WTC11 (cell line): Measurements from ENCODE around the gene SPATA9. TPM values are rescaled to one million over a fixed set of nuclear protein-coding genes. Genes with fewer than 3 reads are reported as not detected.

Experiments
- ATAC-seq: fragments of 200-7000 bp; cut with Tn5 transposase; 2 replicates; pipeline ENCODE4 v1.10.0; 2021; ENCODE audit warnings: mild to moderate bottlenecking, moderate library complexity
- CTCF ChIA-PET: fragments of 300-600 bp; sonication (Branson Sonifier 250); formaldehyde crosslinking; loops from one replicate; lab custom pipeline; 2021; ENCODE audit warnings: antibody characterized with exemption; lab: Charles Lee
- POLR2A ChIA-PET: fragments of 350-600 bp; sonication (Branson Sonifier 250); formaldehyde crosslinking; loops from one replicate; lab custom pipeline; 2021; ENCODE audit warnings: antibody characterized with exemption; lab: Charles Lee
- DNase-seq: peaks from one replicate; pipeline ENCODE4 v3.0.0; 2021; ENCODE audit warnings: low spot score
- H3K27ac Mint-ChIP-seq: 2 replicates; pipeline ENCODE4 v1.8.0; 2021; ENCODE audit warnings: mixed read lengths
- H3K27me3 Mint-ChIP-seq: 2 replicates; pipeline ENCODE4 v1.8.0; 2021; ENCODE audit warnings: low read depth, mild to moderate bottlenecking, moderate library complexity, mixed read lengths
- H3K36me3 Mint-ChIP-seq: 2 replicates; pipeline ENCODE4 v1.8.0; 2021; ENCODE audit warnings: mixed read lengths
- H3K4me1 Mint-ChIP-seq: 2 replicates; pipeline ENCODE4 v1.8.0; 2022; ENCODE audit warnings: mixed read lengths
- H3K4me3 Mint-ChIP-seq: 2 replicates; pipeline ENCODE4 v1.8.0; 2021; ENCODE audit warnings: mild to moderate bottlenecking, moderate library complexity, mixed read lengths
- H3K9me3 Mint-ChIP-seq: 2 replicates; pipeline ENCODE4 v1.8.0; 2021; ENCODE audit warnings: mixed read lengths
- AR ChIP-seq: fragments of 250-450 bp; sonication (Bioruptor Pico); IDR thresholded peaks from 2 replicates; pipeline ENCODE4 v1.9.0; 2021; ENCODE audit warnings: mild to moderate bottlenecking
- ATF1 ChIP-seq: sonication (generic); formaldehyde crosslinking; IDR thresholded peaks from 2 replicates; pipeline ENCODE4 v1.8.1; 2023; ENCODE audit warnings: mild to moderate bottlenecking, moderate library complexity, missing genetic modification reagents
- CREB1 ChIP-seq: sonication (generic); formaldehyde crosslinking; IDR thresholded peaks from 2 replicates; pipeline ENCODE4 v1.8.0; 2023; ENCODE audit warnings: mild to moderate bottlenecking, missing genetic modification reagents
- FOXK1 ChIP-seq: sonication (generic); formaldehyde crosslinking; IDR thresholded peaks from 2 replicates; pipeline ENCODE4 v1.8.0; 2022; ENCODE audit warnings: mild to moderate bottlenecking, moderate library complexity, missing genetic modification reagents
- HMGXB4 ChIP-seq: sonication (generic); formaldehyde crosslinking; IDR thresholded peaks from 2 replicates; pipeline ENCODE4 v1.8.1; 2023; ENCODE audit warnings: mild to moderate bottlenecking, moderate library complexity, missing genetic modification reagents
- IRF1 ChIP-seq: sonication (generic); formaldehyde crosslinking; IDR thresholded peaks from 2 replicates; pipeline ENCODE4 v1.8.0; 2023; ENCODE audit warnings: missing genetic modification reagents
- KAT7 ChIP-seq: sonication (generic); formaldehyde crosslinking; IDR thresholded peaks from 2 replicates; pipeline ENCODE4 v1.8.1; 2023; ENCODE audit warnings: missing genetic modification reagents, mild to moderate bottlenecking, borderline replicate concordance
- MAX ChIP-seq: sonication (generic); formaldehyde crosslinking; IDR thresholded peaks from 2 replicates; pipeline ENCODE4 v1.8.0; 2022; ENCODE audit warnings: mild to moderate bottlenecking, missing genetic modification reagents
- PRRX2 ChIP-seq: fragments of 250-450 bp; sonication (Bioruptor Pico); IDR thresholded peaks from 2 replicates; pipeline ENCODE4 v1.8.0; 2021; ENCODE audit warnings: mild to moderate bottlenecking
- SMAD3 ChIP-seq: sonication (generic); formaldehyde crosslinking; IDR thresholded peaks from 2 replicates; pipeline ENCODE4 v1.8.0; 2022; ENCODE audit warnings: missing genetic modification reagents, mild to moderate bottlenecking, borderline replicate concordance
- TCF7 ChIP-seq: sonication (generic); formaldehyde crosslinking; IDR thresholded peaks from 2 replicates; pipeline ENCODE4 v1.8.0; 2022; ENCODE audit warnings: mild to moderate bottlenecking, low read depth, missing genetic modification reagents, moderate library complexity
- TEAD1 ChIP-seq: sonication (generic); formaldehyde crosslinking; IDR thresholded peaks from 2 replicates; pipeline ENCODE4 v1.8.0; 2022; ENCODE audit warnings: mild to moderate bottlenecking, missing genetic modification reagents
- TEAD4 ChIP-seq: sonication (generic); formaldehyde crosslinking; IDR thresholded peaks from 2 replicates; pipeline ENCODE4 v1.8.0; 2022; ENCODE audit warnings: mild to moderate bottlenecking, missing genetic modification reagents
- ZNF425 ChIP-seq: fragments of 250-450 bp; sonication (Bioruptor Pico); conservative IDR thresholded peaks from 2 replicates; pipeline ENCODE4 v1.9.0; 2021; ENCODE audit warnings: mild to moderate bottlenecking
- total RNA-seq: library from RNA; stranded (reverse); gene quantifications from 3 replicates; pipeline ENCODE4 v1.2.3, GENCODE V29; 2021

The SPATA9 gene
- total RNA-seq, 1 experiment from 2014 or later, result not detected

GRCh38 chr5:95626701-95627100 lies 56.1 kb downstream of the SPATA9 start:
- DNase-seq (no peak), ATAC-seq (no peak)
- ChIA-PET CTCF (no interaction called here), POLR2A (no interaction called here)
- Mint-ChIP-seq H3K27me3 (peaks cover 23% of the 10 kb centered on the region), H3K4me1 (peaks cover 9% of the 10 kb centered on the region), H3K9me3 (peaks cover 47% of the 10 kb centered on the region), H3K36me3 (peaks cover 30% of the 10 kb centered on the region), H3K4me3 (no peak overlapping the region), H3K27ac (no peak overlapping the region)
- no peak for TF ChIP-seq SMAD3 (CRISPR knock-in tag)
- no peak for TF ChIP-seq MAX (CRISPR knock-in tag)
- TF ChIP-seq ATF1, result no peak
- no peak for TF ChIP-seq CREB1 (CRISPR knock-in tag)
- TF ChIP-seq TEAD4, result no peak

- H3K36me3 Mint-ChIP-seq, result peaks cover 20% of the 10 kb centered on the region
- peaks cover 18% of the 10 kb centered on the region for H3K4me1 Mint-ChIP-seq
- TF ChIP-seq IRF1 (CRISPR knock-in tag), result no peak
- TF ChIP-seq ZNF425, result no peak
- TF ChIP-seq TCF7, result no peak
- TF ChIP-seq HMGXB4 (CRISPR knock-in tag), result no peak
- TF ChIP-seq FOXK1 (CRISPR knock-in tag), result no peak
- no peak for TF ChIP-seq KAT7
- no peak for TF ChIP-seq TEAD1 (CRISPR knock-in tag)
- no peak for TF ChIP-seq AR (CRISPR knock-in tag)
- ChIA-PET POLR2A (no interaction called here), CTCF (no interaction called here)
- peaks cover 33% of the 10 kb centered on the region for H3K9me3 Mint-ChIP-seq
- H3K27ac Mint-ChIP-seq, result no peak overlapping the region
- peaks cover 40% of the 10 kb centered on the region for H3K27me3 Mint-ChIP-seq
- ATAC-seq (no peak), DNase-seq (no peak)
- no peak overlapping the region for H3K4me3 Mint-ChIP-seq
These were observed 58.4 kb downstream of the SPATA9 start for GRCh38 chr5:95624368-95624767.

- Mint-ChIP-seq H3K4me1 (peaks cover 24% of the 10 kb centered on the region), H3K27me3 (peaks cover 47% of the 10 kb centered on the region), H3K4me3 (no peak overlapping the region), H3K36me3 (peaks cover 13% of the 10 kb centered on the region), H3K9me3 (peaks cover 26% of the 10 kb centered on the region), H3K27ac (no peak overlapping the region)
- POLR2A ChIA-PET, result no interaction called here
- TF ChIP-seq PRRX2 (CRISPR knock-in tag), result no peak
- DNase-seq (no peak), ATAC-seq (no peak)
- CTCF ChIA-PET, result no interaction called here
These were observed 59.1 kb downstream of the SPATA9 start for GRCh38 chr5:95623706-95624105.
